HG02884 (cell line): ENCODE results near the gene ALDH1A3.

Experiments used
- ATAC-seq: cut with Tn5 transposase; IDR thresholded peaks from one replicate; pipeline ENCODE4 v1.9.1; 2021; ENCODE audit warnings: mild to moderate bottlenecking, moderate library complexity; ENCODE audit not compliant: unreplicated experiment

Gene ALDH1A3

GRCh38 chr15:100858294-100858693 lies 21.3 kb upstream of the ALDH1A3 start:
- ATAC-seq = no peak

GRCh38 chr15:100859970-100860828 lies 19.4 kb upstream of the ALDH1A3 start:
- ATAC-seq = no peak

GRCh38 chr15:100860829-100861510 lies 18.7 kb upstream of the ALDH1A3 start:
- ATAC-seq = no peak

- ATAC-seq = no peak
Measured at GRCh38 chr15:100861511-100861991, 18.1 kb upstream of the ALDH1A3 start.

GRCh38 chr15:100862162-100862561 lies 17.5 kb upstream of the ALDH1A3 start:
- ATAC-seq = no peak

- no peak for ATAC-seq
Measured at GRCh38 chr15:100863075-100863795, 16.4 kb upstream of the ALDH1A3 start.

- no peak for ATAC-seq
Measured at GRCh38 chr15:100863796-100864267, 15.8 kb upstream of the ALDH1A3 start.

- no peak for ATAC-seq
Measured at GRCh38 chr15:100866386-100867330, 13.0 kb upstream of the ALDH1A3 start.

- no peak for ATAC-seq
Measured at GRCh38 chr15:100867433-100867832, 12.2 kb upstream of the ALDH1A3 start.

- no peak for ATAC-seq
Measured at GRCh38 chr15:100869151-100869999, 10.3 kb upstream of the ALDH1A3 start.

- no peak for ATAC-seq
Measured at GRCh38 chr15:100873029-100873677, 6.5 kb upstream of the ALDH1A3 start.

- ATAC-seq = no peak
Measured at GRCh38 chr15:100875495-100875894, 4.1 kb upstream of the ALDH1A3 start.

- ATAC-seq = no peak
Measured at GRCh38 chr15:100875976-100876375, 3.7 kb upstream of the ALDH1A3 start.

GRCh38 chr15:100877551-100877950 lies 2.1 kb upstream of the ALDH1A3 start:
- ATAC-seq = no peak

GRCh38 chr15:100878130-100878529 lies 1.5 kb upstream of the ALDH1A3 start:
- ATAC-seq = no peak

- ATAC-seq = no peak
Measured at GRCh38 chr15:100878648-100879047, 983 bp upstream of the ALDH1A3 start.

GRCh38 chr15:100879061-100879463 lies 569 bp upstream of the ALDH1A3 start:
- no peak for ATAC-seq

GRCh38 chr15:100880139-100880896 lies 687 bp downstream of the ALDH1A3 start:
- no peak for ATAC-seq
